ENCODE data around the gene DYNC1I2.

DNA sequence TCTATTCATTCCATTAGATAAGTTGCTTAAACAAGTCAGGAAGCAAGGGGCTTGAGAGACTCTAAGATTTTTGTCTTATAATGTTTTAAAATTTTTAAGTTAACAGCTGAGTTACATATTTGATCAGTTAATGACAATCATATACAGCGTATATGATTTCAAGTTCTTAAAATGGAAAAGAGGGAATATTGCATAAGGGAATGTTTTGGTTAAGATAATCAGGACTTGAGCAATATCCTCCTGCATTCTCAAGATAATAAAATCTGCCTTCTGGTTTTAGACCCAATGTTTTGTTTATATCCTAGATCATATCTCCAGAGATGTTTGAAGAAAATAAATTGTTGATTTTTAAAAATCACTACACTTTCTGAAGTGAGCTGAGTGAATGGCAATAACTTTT is 13.4 kb upstream of the DYNC1I2 start:
- TF ChIP-seq, protein P1, sequence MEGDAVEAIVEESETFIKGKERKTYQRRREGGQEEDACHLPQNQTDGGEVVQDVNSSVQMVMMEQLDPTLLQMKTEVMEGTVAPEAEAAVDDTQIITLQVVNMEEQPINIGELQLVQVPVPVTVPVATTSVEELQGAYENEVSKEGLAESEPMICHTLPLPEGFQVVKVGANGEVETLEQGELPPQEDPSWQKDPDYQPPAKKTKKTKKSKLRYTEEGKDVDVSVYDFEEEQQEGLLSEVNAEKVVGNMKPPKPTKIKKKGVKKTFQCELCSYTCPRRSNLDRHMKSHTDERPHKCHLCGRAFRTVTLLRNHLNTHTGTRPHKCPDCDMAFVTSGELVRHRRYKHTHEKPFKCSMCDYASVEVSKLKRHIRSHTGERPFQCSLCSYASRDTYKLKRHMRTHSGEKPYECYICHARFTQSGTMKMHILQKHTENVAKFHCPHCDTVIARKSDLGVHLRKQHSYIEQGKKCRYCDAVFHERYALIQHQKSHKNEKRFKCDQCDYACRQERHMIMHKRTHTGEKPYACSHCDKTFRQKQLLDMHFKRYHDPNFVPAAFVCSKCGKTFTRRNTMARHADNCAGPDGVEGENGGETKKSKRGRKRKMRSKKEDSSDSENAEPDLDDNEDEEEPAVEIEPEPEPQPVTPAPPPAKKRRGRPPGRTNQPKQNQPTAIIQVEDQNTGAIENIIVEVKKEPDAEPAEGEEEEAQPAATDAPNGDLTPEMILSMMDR (IDR thresholded peaks at IDR 0.05): no peak
- no peak for TF ChIP-seq POLR2A (IDR thresholded peaks at IDR 0.05)
- TF ChIP-seq POLR2AphosphoS5 (IDR thresholded peaks at IDR 0.05): no peak
- TF ChIP-seq EP300 (IDR thresholded peaks at IDR 0.05): no peak

Data from sigmoid colon (tissue), 4 donors.